ENCODE measurements around the gene MEP1A.

The MEP1A gene

GRCh38 chr6:46888578-46888977 is 95.4 kb downstream of the MEP1A start:
- no CpG with 5 or more reads among the region's 4 CpGs for WGBS, 2 donors (ENCODE audit: extremely low coverage in 2 of 2, insufficient read length in 2 of 2, insufficient replicate concordance in 1 of 2)
- Histone ChIP-seq H2AK5ac (ENCODE audit: low read depth, low read length) (no peak overlapping the region), H3K4me2 (ENCODE audit: insufficient read depth, low read length, poor library complexity, severe bottlenecking) (no peak overlapping the region)

More at GRCh38 chr6:46888578-46888977, 95.4 kb downstream of the MEP1A start:
- H4K8ac ChIP-seq (ENCODE audit: low read depth, low read length) = no peak overlapping the region
- H3K23ac ChIP-seq (ENCODE audit: low read depth, low read length, poor library complexity) = no peak overlapping the region
- no peaks in the 10 kb centered on the region for H3K9me3 ChIP-seq (replicated peaks in 1 of 2; ENCODE audit: control insufficient read depth in 2 of 2, insufficient read depth in 1 of 2, low read depth in 1 of 2, low read length in 2 of 2)
- H3K4me1 ChIP-seq (ENCODE audit: control insufficient read depth in 2 of 2, insufficient read depth in 1 of 2, low read depth in 1 of 2, low read length in 2 of 2) = no peaks in the 10 kb centered on the region
- H3K4me3 ChIP-seq (ENCODE audit: low read length in 2 of 2) = no peak overlapping the region
- no peaks in the 10 kb centered on the region for H3K27me3 ChIP-seq (ENCODE audit: control insufficient read depth in 3 of 3, insufficient read depth in 3 of 3, low read depth in 1 of 3, low read length in 3 of 3)
- no peaks in the 10 kb centered on the region for H3K36me3 ChIP-seq (replicated peaks in 1 of 2; ENCODE audit: control insufficient read depth in 2 of 2, insufficient read depth in 2 of 2, low read length in 2 of 2)
- no peak overlapping the region for H3K9ac ChIP-seq (ENCODE audit: low read depth, low read length, poor library complexity)
- H3K27ac ChIP-seq (replicated peaks; ENCODE audit: low read length) = no peak overlapping the region
- no peak overlapping the region for H2BK12ac ChIP-seq (ENCODE audit: low read length)
- H3K14ac ChIP-seq (ENCODE audit: low read length) = no peak overlapping the region
- H2BK15ac ChIP-seq (ENCODE audit: low read length) = no peak overlapping the region
- no peak overlapping the region for H3K18ac ChIP-seq (ENCODE audit: low read length)
- no peak overlapping the region for H4K91ac ChIP-seq (ENCODE audit: low read depth, low read length, poor library complexity)
- no peak for DNase-seq (ENCODE audit: low spot score)
- no peak overlapping the region for H2BK5ac ChIP-seq (ENCODE audit: low read length)
- H2AFZ ChIP-seq (ENCODE audit: low read length) = no peak overlapping the region
- no peaks in the 10 kb centered on the region for H3K79me1 ChIP-seq (ENCODE audit: low read depth, low read length)
- H3K4ac ChIP-seq (ENCODE audit: low read length) = no peak overlapping the region
- no peak overlapping the region for H2BK120ac ChIP-seq (ENCODE audit: low read depth, low read length)

Data from neuronal stem cell (in vitro differentiated cells).